22Rv1 (cell line): ENCODE measurements around the gene CDH12.

Experiments
- H3K27ac ChIP-seq: fragments of 450-650 bp; 2 replicates; pipeline ENCODE4 v1.5.1; 2017
- CTCF ChIP-seq: fragments of 450-650 bp; IDR thresholded peaks from 2 replicates; pipeline ENCODE4 v1.5.1; 2017; ENCODE audit warnings: mild to moderate bottlenecking
- ZFX ChIP-seq: fragments of 450-650 bp; IDR thresholded peaks from 2 replicates; pipeline ENCODE4 v1.6.1; 2017; ENCODE audit warnings: antibody characterized with exemption, borderline replicate concordance

Gene CDH12

GRCh38 chr5:22432905-22433304, 420.2 kb downstream of the CDH12 start:
- no peak overlapping the region for H3K27ac ChIP-seq
- no peak for TF ChIP-seq CTCF
- no peak for TF ChIP-seq ZFX

GRCh38 chr5:22431840-22432239, 421.3 kb downstream of the CDH12 start:
- no peak overlapping the region for H3K27ac ChIP-seq
- no peak for TF ChIP-seq ZFX
- TF ChIP-seq CTCF = no peak

- H3K27ac ChIP-seq = no peak overlapping the region
- TF ChIP-seq CTCF (no peak), ZFX (no peak)
Measured at GRCh38 chr5:22431406-22431805, 421.7 kb downstream of the CDH12 start.

GRCh38 chr5:22411554-22412349, 441.4 kb downstream of the CDH12 start:
- H3K27ac ChIP-seq = no peak overlapping the region
- TF ChIP-seq ZFX (no peak), CTCF (no peak)

GRCh38 chr5:22391956-22392355, 461.2 kb downstream of the CDH12 start:
- TF ChIP-seq CTCF (no peak), ZFX (no peak)

GRCh38 chr5:22390888-22391287, 462.3 kb downstream of the CDH12 start:
- no peak overlapping the region for H3K27ac ChIP-seq
- no peak for TF ChIP-seq CTCF
- TF ChIP-seq ZFX = no peak

More at GRCh38 chr5:22391956-22392355, 461.2 kb downstream of the CDH12 start:
- no peak overlapping the region for H3K27ac ChIP-seq

- TF ChIP-seq CTCF (no peak), ZFX (no peak)
- no peak overlapping the region for H3K27ac ChIP-seq
Measured at GRCh38 chr5:22372826-22373660, 480.1 kb downstream of the CDH12 start.
